Endodermal cell (in vitro differentiated cells): Measurements from ENCODE around the gene ZNF692. TPM values are rescaled to one million over a fixed set of nuclear protein-coding genes. Genes with fewer than 3 reads are reported as not detected.

Experiments
- DNase-seq: peaks from one replicate; pipeline ENCODE4 v3.0.0-alpha.2; 2017
- H3K27ac ChIP-seq: 2 replicates; pipeline ENCODE4 v1.5.1; 2013; ENCODE audit warnings: mild to moderate bottlenecking, low read depth, low read length, moderate library complexity
- H3K27me3 ChIP-seq: 2 replicates; pipeline ENCODE4 v1.6.1; 2013; ENCODE audit warnings: mild to moderate bottlenecking, low read length, moderate library complexity; ENCODE audit not compliant: insufficient read depth, control insufficient read depth, poor library complexity, severe bottlenecking
- H3K36me3 ChIP-seq: 2 replicates; pipeline ENCODE4 v1.7.0; 2013; ENCODE audit warnings: mild to moderate bottlenecking, low read length, moderate library complexity; ENCODE audit not compliant: control insufficient read depth, insufficient read depth
- H3K4me1 ChIP-seq: one replicate; pipeline ENCODE4 v1.7.0; 2013; ENCODE audit warnings: low read length; ENCODE audit not compliant: control insufficient read depth, insufficient read depth
- H3K4me3 ChIP-seq: 2 replicates; pipeline ENCODE4 v1.5.1; 2013; ENCODE audit warnings: mild to moderate bottlenecking, low read length, moderate library complexity
- H3K9ac ChIP-seq: 2 replicates; pipeline ENCODE4 v1.6.1; 2013; ENCODE audit warnings: mild to moderate bottlenecking, low read length, moderate library complexity; ENCODE audit not compliant: poor library complexity, severe bottlenecking; ENCODE audit errors: extremely low read depth
- H3K9me3 ChIP-seq: 2 replicates; pipeline ENCODE4 v1.6.1; 2013; ENCODE audit warnings: mild to moderate bottlenecking, low read length, moderate library complexity; ENCODE audit not compliant: control insufficient read depth
- H3K27ac Mint-ChIP-seq: 2 replicates; pipeline ENCODE4 v1.8.0; 2020; ENCODE audit warnings: mixed read lengths
- H3K27me3 Mint-ChIP-seq: 2 replicates; pipeline ENCODE4 v1.8.0; 2021; ENCODE audit warnings: mild to moderate bottlenecking, mixed read lengths; ENCODE audit not compliant: insufficient read depth
- H3K36me3 Mint-ChIP-seq: 2 replicates; pipeline ENCODE4 v1.8.0; 2020; ENCODE audit warnings: low read depth, mixed read lengths
- H3K4me1 Mint-ChIP-seq: 2 replicates; pipeline ENCODE4 v1.8.0; 2020; ENCODE audit warnings: mixed read lengths
- H3K4me3 Mint-ChIP-seq: 2 replicates; pipeline ENCODE4 v1.8.0; 2020; ENCODE audit warnings: mild to moderate bottlenecking, moderate library complexity, mixed read lengths
- H3K9me3 Mint-ChIP-seq: 2 replicates; pipeline ENCODE4 v1.8.0; 2020; ENCODE audit warnings: mild to moderate bottlenecking, mixed read lengths
- WGBS, 2 experiments: methylation state at CpG; one replicate each; pipeline versions ENCODE4 v1.1.5 to v1.1.7; 2013; ENCODE audit warnings: missing lambda C conversion rate in 2 of 2, mixed read lengths in 1 of 2; ENCODE audit not compliant: insufficient coverage in 1 of 2, insufficient read length in 1 of 2; 5-methylcytosine and 5-hydroxymethylcytosine counted together
- total RNA-seq, 2 donors: library from RNA; stranded (reverse); fragmentation: NEBNext Ultra II Directional in 1 of 2; extraction: Animal tissue kit (Norgen Biotek cat#: 25700) in 1 of 2; gene quantifications; 2 replicates in 1 of 2; 3 replicates in 1 of 2; pipeline ENCODE4 v1.2.1, GENCODE V29; 2021
- TF ChIP-seq, protein P1 (sequence below): fragments of 200-600 bp; sonication (generic); conservative IDR thresholded peaks from 2 replicates; pipeline ENCODE4 v1.5.0; 2021; ENCODE audit warnings: antibody characterized with exemption, mild to moderate bottlenecking

ZNF692 gene
- total RNA-seq, 2 donors from 2014 or later, result 47.6 to 50.3 TPM

DNA sequence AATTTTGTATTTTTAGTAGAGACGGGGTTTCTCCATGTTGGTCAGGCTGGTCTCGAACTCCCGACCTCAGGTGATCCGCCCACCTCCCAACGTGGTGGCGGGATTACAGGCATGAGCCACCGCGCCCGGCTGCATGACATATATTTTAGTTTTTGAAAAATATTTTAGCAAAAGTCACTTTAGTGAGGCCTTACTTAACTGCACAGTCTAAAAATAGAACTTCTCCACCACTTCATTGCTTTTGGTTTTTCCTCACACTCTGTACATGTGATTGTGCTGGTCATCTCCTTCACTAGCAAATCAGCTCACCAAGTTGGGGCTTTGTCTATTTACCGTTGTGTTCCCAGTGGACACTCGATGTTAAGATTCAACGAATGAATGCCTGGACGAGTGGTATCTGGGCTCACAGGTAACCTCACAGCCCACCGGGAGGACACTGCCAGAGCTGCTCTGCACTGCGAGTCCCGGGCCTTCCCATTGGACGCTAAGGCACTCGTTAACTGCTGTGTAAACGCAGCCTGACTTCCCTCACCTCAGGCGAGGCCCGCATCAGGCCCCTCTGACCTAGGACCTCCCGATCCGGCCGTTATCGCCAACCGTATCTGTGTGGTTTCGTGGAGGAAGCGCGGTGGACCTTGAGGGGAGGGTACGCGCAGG is 14.0 kb upstream of the ZNF692 start:
- no peaks in the 10 kb centered on the region for H3K27me3 ChIP-seq
- Mint-ChIP-seq H3K4me3 (peak overlapping the region; percentile 94), H3K27me3 (no peaks in the 10 kb centered on the region), H3K9me3 (no peaks in the 10 kb centered on the region), H3K27ac (peak overlapping the region; percentile 99), H3K36me3 (no peaks in the 10 kb centered on the region), H3K4me1 (peaks cover 2% of the 10 kb centered on the region)
- H3K36me3 ChIP-seq, result no peaks in the 10 kb centered on the region
- H3K4me1 ChIP-seq, result no peaks in the 10 kb centered on the region
- 1 to 2% methylated on average over 21 to 31 of the region's 31 CpGs for WGBS, 2 experiments
- H3K27ac ChIP-seq, result peak overlapping the region; percentile 93
- peak overlapping the region; percentile 95 for H3K9ac ChIP-seq
- H3K4me3 ChIP-seq, result peak overlapping the region; percentile 99
- peak; percentile 93 for DNase-seq
- no peaks in the 10 kb centered on the region for H3K9me3 ChIP-seq
- TF ChIP-seq, protein P1, sequence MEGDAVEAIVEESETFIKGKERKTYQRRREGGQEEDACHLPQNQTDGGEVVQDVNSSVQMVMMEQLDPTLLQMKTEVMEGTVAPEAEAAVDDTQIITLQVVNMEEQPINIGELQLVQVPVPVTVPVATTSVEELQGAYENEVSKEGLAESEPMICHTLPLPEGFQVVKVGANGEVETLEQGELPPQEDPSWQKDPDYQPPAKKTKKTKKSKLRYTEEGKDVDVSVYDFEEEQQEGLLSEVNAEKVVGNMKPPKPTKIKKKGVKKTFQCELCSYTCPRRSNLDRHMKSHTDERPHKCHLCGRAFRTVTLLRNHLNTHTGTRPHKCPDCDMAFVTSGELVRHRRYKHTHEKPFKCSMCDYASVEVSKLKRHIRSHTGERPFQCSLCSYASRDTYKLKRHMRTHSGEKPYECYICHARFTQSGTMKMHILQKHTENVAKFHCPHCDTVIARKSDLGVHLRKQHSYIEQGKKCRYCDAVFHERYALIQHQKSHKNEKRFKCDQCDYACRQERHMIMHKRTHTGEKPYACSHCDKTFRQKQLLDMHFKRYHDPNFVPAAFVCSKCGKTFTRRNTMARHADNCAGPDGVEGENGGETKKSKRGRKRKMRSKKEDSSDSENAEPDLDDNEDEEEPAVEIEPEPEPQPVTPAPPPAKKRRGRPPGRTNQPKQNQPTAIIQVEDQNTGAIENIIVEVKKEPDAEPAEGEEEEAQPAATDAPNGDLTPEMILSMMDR, result no peak

DNA sequence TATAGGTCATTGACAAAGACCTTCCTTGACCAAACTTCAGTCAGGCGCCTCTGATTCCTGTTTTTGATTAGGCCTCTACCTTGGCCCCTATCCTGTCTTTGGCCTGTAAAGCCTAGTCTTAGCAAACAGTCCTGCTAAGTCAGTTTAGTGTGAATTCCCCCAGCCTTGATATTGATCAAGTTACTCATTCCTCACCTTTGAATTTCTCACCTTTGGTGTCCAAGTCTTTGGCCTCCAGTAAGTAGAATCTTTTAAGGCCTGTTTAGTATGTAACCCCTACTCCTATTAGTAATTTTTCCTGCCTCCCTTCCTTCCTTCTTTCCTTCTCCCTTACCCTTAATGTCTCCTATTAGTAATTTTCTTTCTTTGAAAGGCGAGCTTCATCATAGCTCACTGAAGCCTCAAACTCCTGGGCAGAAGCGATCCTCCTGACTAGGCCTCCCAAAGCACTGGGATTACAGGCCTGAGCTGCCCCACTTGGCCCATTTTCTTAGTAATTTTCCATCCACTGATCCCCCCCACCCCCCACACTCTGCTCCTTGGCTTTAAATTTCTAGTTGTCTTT is 13.0 kb upstream of the ZNF692 start:
- Mint-ChIP-seq H3K27me3 (no peaks in the 10 kb centered on the region), H3K36me3 (no peaks in the 10 kb centered on the region), H3K9me3 (no peaks in the 10 kb centered on the region), H3K4me3 (peak overlapping the region; percentile 94), H3K27ac (peak overlapping the region; percentile 79), H3K4me1 (peaks cover 2% of the 10 kb centered on the region)
- DNase-seq, result peak; percentile 53
- H3K9ac ChIP-seq, result peak overlapping the region; percentile 13
- 93 to 100% methylated on average over 1 to 3 of the region's 3 CpGs for WGBS, 2 experiments
- no peaks in the 10 kb centered on the region for H3K36me3 ChIP-seq
- no peak overlapping the region for H3K4me3 ChIP-seq
- H3K27me3 ChIP-seq, result no peaks in the 10 kb centered on the region
- TF ChIP-seq, protein P1, result no peak
- no peak overlapping the region for H3K27ac ChIP-seq
- H3K4me1 ChIP-seq, result no peaks in the 10 kb centered on the region
- H3K9me3 ChIP-seq, result no peaks in the 10 kb centered on the region

- no peak overlapping the region for H3K27ac ChIP-seq
- H3K4me1 ChIP-seq, result peaks cover 4% of the 10 kb centered on the region
- peak overlapping the region; percentile 80 for H3K4me3 ChIP-seq
- peaks cover 17% of the 10 kb centered on the region for H3K4me1 Mint-ChIP-seq
- no peaks in the 10 kb centered on the region for H3K36me3 ChIP-seq
- H3K27ac Mint-ChIP-seq, result peak overlapping the region; percentile 17
- no peak overlapping the region for H3K9ac ChIP-seq
- WGBS, 2 experiments, result 13 to 21% methylated on average over 15 to 46 of the region's 46 CpGs
- DNase-seq, result peak; percentile 90
- H3K9me3 ChIP-seq, result no peaks in the 10 kb centered on the region
- H3K9me3 Mint-ChIP-seq, result no peaks in the 10 kb centered on the region
- peak overlapping the region; percentile 67 for H3K4me3 Mint-ChIP-seq
- H3K27me3 Mint-ChIP-seq, result peaks cover 54% of the 10 kb centered on the region
- H3K27me3 ChIP-seq, result peaks cover 50% of the 10 kb centered on the region
- no peaks in the 10 kb centered on the region for H3K36me3 Mint-ChIP-seq
- TF ChIP-seq, protein P1, result no peak
Observed at GRCh38 chr1:248862998-248863881, 4.4 kb upstream of the ZNF692 start.
